ENCODE results near the gene TPST2.

The TPST2 gene

GRCh38 chr22:26476705-26477340 is 113.1 kb downstream of the TPST2 start:
- Histone ChIP-seq H3K36me3 (peaks cover 66% of the 10 kb centered on the region), H3K4me3 (peak overlapping the region; percentile 90)

GRCh38 chr22:26474682-26475081 is 115.2 kb downstream of the TPST2 start:
- H4K20me1 ChIP-seq: peaks cover 55% of the 10 kb centered on the region
- TF ChIP-seq Cebpa-rat (IDR thresholded peaks at IDR 0.05): no peak
- H3K36me3 ChIP-seq: peaks cover 87% of the 10 kb centered on the region

More at GRCh38 chr22:26476705-26477340, 113.1 kb downstream of the TPST2 start:
- peak overlapping the region; percentile 100 for H3K9ac ChIP-seq
- TF ChIP-seq Cebpa-rat (IDR thresholded peaks at IDR 0.05): no peak
- peaks cover 34% of the 10 kb centered on the region for H4K20me1 ChIP-seq
- H3K27ac ChIP-seq: peak overlapping the region; percentile 98
- peaks cover 26% of the 10 kb centered on the region for H3K4me1 ChIP-seq
- H3K9me3 ChIP-seq: no peaks in the 10 kb centered on the region
- H3K27me3 ChIP-seq: no peaks in the 10 kb centered on the region
- peak overlapping the region; percentile 94 for H3K4me2 ChIP-seq

More at GRCh38 chr22:26474682-26475081, 115.2 kb downstream of the TPST2 start:
- peak overlapping the region; percentile 94 for H3K4me2 ChIP-seq
- peak overlapping the region; percentile 100 for H3K9ac ChIP-seq
- H3K4me3 ChIP-seq: peak overlapping the region; percentile 90
- H3K27me3 ChIP-seq: no peaks in the 10 kb centered on the region
- H3K9me3 ChIP-seq: no peaks in the 10 kb centered on the region
- H3K4me1 ChIP-seq: peaks cover 47% of the 10 kb centered on the region
- H3K27ac ChIP-seq: peak overlapping the region; percentile 98
